GM23338 (cell line): ENCODE data around the gene SDHA. TPM values are rescaled to one million over a fixed set of nuclear protein-coding genes. Genes with fewer than 3 reads are reported as not detected.
"Not testable (repeated sequence)": the region's sequence is repeated elsewhere in the genome, so short reads cannot be mapped to it uniquely, and the experiment has no call there.

Experiments used
- ATAC-seq: fragments of 200-7000 bp; cut with Tn5 transposase; 3 replicates; pipeline ENCODE4 v1.9.1; 2020
- DNase-seq: peaks from one replicate; pipeline ENCODE4 v3.0.0-alpha.2; 2015; ENCODE audit warnings: low spot score
- H2AFZ ChIP-seq: fragments of 200-600 bp; sonication (generic); 2 replicates; pipeline ENCODE4 v1.8.0; 2016; ENCODE audit warnings: antibody characterized with exemption, mild to moderate bottlenecking, moderate library complexity
- H3F3A ChIP-seq: fragments of 200-600 bp; sonication (generic); replicated peaks from 2 replicates; pipeline ENCODE4 v1.8.0; 2017; ENCODE audit warnings: antibody characterized with exemption, mixed run types, low read depth
- H3K27ac ChIP-seq: fragments of 200-600 bp; sonication (generic); 2 replicates; pipeline ENCODE4 v1.6.1; 2016; ENCODE audit warnings: low read depth
- H3K27me3 ChIP-seq: fragments of 200-600 bp; sonication (generic); 2 replicates; pipeline ENCODE4 v1.8.0; 2016; ENCODE audit warnings: mild to moderate bottlenecking, mixed run types, moderate library complexity; ENCODE audit not compliant: insufficient read depth
- H3K36me3 ChIP-seq: fragments of 200-600 bp; sonication (generic); 2 replicates; pipeline ENCODE4 v1.8.0; 2016; ENCODE audit warnings: mild to moderate bottlenecking; ENCODE audit not compliant: insufficient read depth
- H3K4me1 ChIP-seq: fragments of 200-600 bp; sonication (generic); 2 replicates; pipeline ENCODE4 v1.8.0; 2016; ENCODE audit warnings: mild to moderate bottlenecking, moderate library complexity; ENCODE audit not compliant: insufficient read depth
- H3K4me2 ChIP-seq: fragments of 200-600 bp; sonication (generic); 2 replicates; pipeline ENCODE4 v1.7.1; 2017; ENCODE audit warnings: mixed run types
- H3K4me3 ChIP-seq: fragments of 200-600 bp; sonication (generic); 2 replicates; pipeline ENCODE4 v1.6.1; 2016; ENCODE audit warnings: mixed run types
- H3K79me2 ChIP-seq: fragments of 200-600 bp; sonication (generic); replicated peaks from 2 replicates; pipeline ENCODE4 v1.8.0; 2017; ENCODE audit warnings: mild to moderate bottlenecking; ENCODE audit not compliant: insufficient read depth
- H3K9me2 ChIP-seq: fragments of 200-600 bp; sonication (generic); 2 replicates; pipeline ENCODE4 v1.8.0; 2017; ENCODE audit not compliant: insufficient read depth
- H4K20me1 ChIP-seq: fragments of 200-600 bp; sonication (generic); replicated peaks from 2 replicates; pipeline ENCODE4 v1.8.0; 2017; ENCODE audit warnings: mild to moderate bottlenecking; ENCODE audit not compliant: insufficient read depth
- H3K27ac Mint-ChIP-seq: 2 replicates; pipeline ENCODE4 v1.8.0; 2020; ENCODE audit warnings: inconsistent platforms, mild to moderate bottlenecking, moderate library complexity, mixed read lengths
- H3K27me3 Mint-ChIP-seq: 3 replicates; pipeline ENCODE4 v1.8.0; 2022; ENCODE audit warnings: low read depth, mild to moderate bottlenecking, moderate library complexity, mixed read lengths, inconsistent platforms; ENCODE audit not compliant: insufficient read depth, poor library complexity
- H3K36me3 Mint-ChIP-seq: 3 replicates; pipeline ENCODE4 v1.8.0; 2021; ENCODE audit warnings: low read depth, mild to moderate bottlenecking, inconsistent platforms, moderate library complexity, mixed read lengths
- H3K4me1 Mint-ChIP-seq: 3 replicates; pipeline ENCODE4 v1.8.0; 2020; ENCODE audit warnings: mild to moderate bottlenecking, inconsistent platforms, mixed read lengths
- H3K4me3 Mint-ChIP-seq: 3 replicates; pipeline ENCODE4 v1.8.0; 2021; ENCODE audit warnings: moderate library complexity, mild to moderate bottlenecking, inconsistent platforms, mixed read lengths
- H3K9me3 Mint-ChIP-seq: 3 replicates; pipeline ENCODE4 v1.8.0; 2020; ENCODE audit warnings: moderate library complexity, mild to moderate bottlenecking, inconsistent platforms, mixed read lengths
- polyA plus RNA-seq: library from polyadenylated mRNA; unstranded; fragments of >200 nt; fragmentation: Nextera tagmentation; extraction: Ambion mirVana; gene quantifications from 2 replicates; pipeline ENCODE4 v1.2.1, GENCODE V29; 2016
- total RNA-seq: library from RNA; depleted of rRNA; stranded (reverse); fragments of >200 nt; shearing (Covaris generic); gene quantifications from 2 replicates; pipeline ENCODE4 v1.2.3, GENCODE V29; 2014

Gene SDHA
- total and polyA plus RNA-seq, 2 experiments from 2014 or later = 62.2 to 70.6 TPM

DNA sequence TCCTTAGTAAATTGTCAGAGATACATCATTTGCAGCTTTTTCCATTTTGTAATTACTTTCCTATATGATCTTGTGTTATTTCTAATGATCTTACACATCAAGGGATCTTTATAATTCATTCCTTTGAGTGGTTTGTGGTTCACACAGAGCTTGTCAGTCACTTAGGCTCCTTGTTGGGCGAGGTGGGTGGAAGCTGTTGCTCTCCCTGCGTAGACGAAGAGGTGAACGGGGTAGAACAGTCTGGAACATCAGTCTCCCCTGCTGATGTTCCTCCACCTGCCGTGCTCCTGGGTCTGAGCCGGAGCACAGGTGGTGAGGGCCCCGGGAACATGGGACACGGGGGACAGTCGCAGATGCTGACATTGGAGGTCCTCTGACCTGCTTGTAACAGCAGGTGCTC is 17.4 kb downstream of the SDHA start:
- H3K36me3 ChIP-seq, H4K20me1 ChIP-seq, H3K9me3 Mint-ChIP-seq, DNase-seq, H3K4me2 ChIP-seq, H3K79me2 ChIP-seq, H3K4me1 Mint-ChIP-seq, H3K27ac ChIP-seq, H3K4me1 ChIP-seq, H3K27me3 Mint-ChIP-seq, ATAC-seq, H3K27ac Mint-ChIP-seq, H3K4me3 ChIP-seq, H3K9me2 ChIP-seq, H3K4me3 Mint-ChIP-seq, H3F3A ChIP-seq, H3K27me3 ChIP-seq, H2AFZ ChIP-seq: not testable (repeated sequence)
- H3K36me3 Mint-ChIP-seq = peaks cover 82% of the 10 kb centered on the region

DNA sequence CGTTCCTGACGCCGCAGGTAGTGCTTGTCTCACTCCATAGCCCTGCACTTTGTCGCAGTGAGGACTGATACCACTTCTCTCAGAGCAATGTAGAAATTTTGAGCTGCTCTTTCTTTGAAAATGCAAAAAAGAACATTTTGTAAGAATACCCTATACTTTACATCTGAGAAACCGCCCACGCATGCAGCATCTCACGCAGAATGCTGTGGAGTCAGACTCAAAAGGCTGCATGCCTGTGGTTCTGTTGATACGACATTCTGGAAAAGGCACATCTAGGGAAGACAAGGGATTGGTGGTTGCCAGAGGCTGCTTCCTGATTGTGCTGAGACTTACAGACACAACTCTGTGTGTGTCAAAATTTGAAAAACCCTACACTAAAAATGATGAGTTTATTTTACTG is 19.8 kb downstream of the SDHA start:
- not testable (repeated sequence) for H3K4me2 ChIP-seq, H4K20me1 ChIP-seq, H3K4me1 Mint-ChIP-seq, H2AFZ ChIP-seq, H3K27me3 Mint-ChIP-seq, H3K27ac Mint-ChIP-seq, H3K9me2 ChIP-seq, H3K4me3 Mint-ChIP-seq, H3K27ac ChIP-seq, DNase-seq, H3K79me2 ChIP-seq, H3K4me3 ChIP-seq, ATAC-seq, H3F3A ChIP-seq, H3K27me3 ChIP-seq, H3K4me1 ChIP-seq
- H3K36me3 Mint-ChIP-seq = peaks cover 86% of the 10 kb centered on the region
- H3K36me3 ChIP-seq = peaks cover 27% of the 10 kb centered on the region
- peaks cover 21% of the 10 kb centered on the region for H3K9me3 Mint-ChIP-seq

DNA sequence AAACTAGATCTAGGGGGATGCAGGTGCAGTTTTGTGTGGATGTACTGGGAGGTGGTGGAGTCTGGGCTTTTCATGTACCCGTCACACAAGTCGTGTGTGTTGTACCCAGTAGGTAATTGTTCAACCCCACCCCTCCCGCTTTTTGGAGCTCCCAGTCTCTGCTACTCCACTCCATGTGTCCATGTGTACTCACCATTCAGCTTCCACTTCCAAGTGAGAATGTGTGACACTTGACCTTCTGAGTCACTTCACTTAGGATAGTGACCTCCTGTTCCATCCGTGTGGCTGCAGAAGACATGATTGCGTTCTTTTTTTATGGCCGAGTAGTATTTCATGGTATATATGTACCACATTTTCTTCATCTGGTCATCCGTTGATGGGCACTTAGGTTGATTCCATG is 22.4 kb downstream of the SDHA start:
- H3K9me2 ChIP-seq, DNase-seq, ATAC-seq, H3K4me3 ChIP-seq, H3K4me2 ChIP-seq, H2AFZ ChIP-seq, H3K79me2 ChIP-seq, H3K4me1 ChIP-seq, H3K27ac ChIP-seq, H3K4me1 Mint-ChIP-seq, H4K20me1 ChIP-seq, H3K4me3 Mint-ChIP-seq, H3K27me3 Mint-ChIP-seq, H3K27me3 ChIP-seq, H3F3A ChIP-seq, H3K27ac Mint-ChIP-seq: not testable (repeated sequence)
- H3K36me3 ChIP-seq = peaks cover 27% of the 10 kb centered on the region
- Mint-ChIP-seq H3K9me3 (peaks cover 21% of the 10 kb centered on the region), H3K36me3 (peaks cover 81% of the 10 kb centered on the region)

DNA sequence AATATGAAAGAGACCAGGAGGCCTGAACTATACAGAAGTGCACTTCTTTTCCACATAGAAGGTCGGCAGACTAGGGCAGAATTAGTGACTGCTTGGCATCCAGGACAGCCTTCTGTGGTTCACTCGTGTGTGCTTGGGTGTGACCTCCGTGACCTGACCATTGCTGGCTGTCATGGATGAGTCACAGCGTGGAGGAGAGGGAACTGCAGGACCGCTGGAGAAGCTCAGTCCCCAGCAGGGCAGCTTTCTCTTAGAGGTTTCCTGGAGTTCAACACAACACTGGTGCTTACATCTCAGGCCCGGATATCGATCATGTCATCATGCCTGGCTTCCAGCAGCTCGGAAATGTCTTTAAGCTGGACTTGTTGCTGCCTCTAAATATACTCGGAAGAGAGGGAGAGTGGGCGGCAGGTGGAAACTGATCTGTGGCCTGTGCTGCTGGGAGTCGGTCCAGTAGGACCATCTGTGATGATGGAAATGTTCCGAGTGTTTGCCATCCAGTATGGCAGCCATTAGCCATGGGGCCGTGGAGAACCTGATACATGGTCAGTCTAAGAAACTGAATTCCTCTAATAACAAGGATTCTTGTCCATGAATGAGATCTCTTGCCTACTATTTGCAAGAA is 23.0 kb downstream of the SDHA start:
- H3K27ac ChIP-seq, H3K27me3 Mint-ChIP-seq, H3K4me3 Mint-ChIP-seq: not testable (repeated sequence)

DNA sequence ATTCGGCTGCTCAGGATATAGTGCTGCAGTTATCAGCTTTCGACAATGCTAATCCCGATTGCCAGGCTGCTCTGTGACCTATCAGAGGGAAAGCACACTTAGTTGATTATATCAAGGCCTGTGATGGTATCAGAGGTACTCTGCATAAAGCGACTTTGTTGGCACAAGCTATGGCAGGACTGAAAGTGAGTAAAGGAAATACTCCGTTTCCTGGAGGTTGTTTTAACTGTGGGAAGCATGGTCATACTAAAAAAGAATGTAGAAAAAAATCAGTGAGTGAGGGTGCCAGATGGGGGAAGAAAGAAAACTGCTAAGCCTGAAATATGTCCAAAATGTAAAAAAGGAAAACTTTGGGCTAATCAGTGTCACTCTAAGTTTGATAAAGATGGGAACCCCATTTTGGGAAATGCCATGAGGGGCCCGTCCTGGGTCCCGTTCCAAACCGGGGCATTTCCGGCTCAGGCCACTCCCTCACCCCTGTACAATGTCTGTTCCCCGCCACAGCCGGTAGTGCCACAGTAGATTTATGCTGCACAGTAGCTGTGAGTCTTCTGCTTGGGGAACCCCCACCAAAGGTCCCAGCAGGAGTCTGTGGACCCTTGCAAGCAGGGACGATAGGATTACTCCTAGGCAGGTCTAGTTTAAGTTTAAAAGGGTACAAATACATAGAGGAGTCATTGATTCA is 25.7 kb downstream of the SDHA start:
- not testable (repeated sequence) for ATAC-seq, H4K20me1 ChIP-seq, DNase-seq, H3K4me1 ChIP-seq, H3K27ac Mint-ChIP-seq, H3K4me1 Mint-ChIP-seq, H3K27me3 ChIP-seq, H2AFZ ChIP-seq, H3F3A ChIP-seq, H3K27me3 Mint-ChIP-seq, H3K9me2 ChIP-seq, H3K4me3 Mint-ChIP-seq, H3K27ac ChIP-seq, H3K79me2 ChIP-seq, H3K4me2 ChIP-seq, H3K4me3 ChIP-seq
- H3K36me3 ChIP-seq = peaks cover 38% of the 10 kb centered on the region
- Mint-ChIP-seq H3K9me3 (peaks cover 35% of the 10 kb centered on the region), H3K36me3 (peaks cover 89% of the 10 kb centered on the region)

More for the DNA sequence above, 23.0 kb downstream of the SDHA start:
- not testable (repeated sequence) for H3K9me2 ChIP-seq, H4K20me1 ChIP-seq, H3K4me1 Mint-ChIP-seq, ATAC-seq, H3K27me3 ChIP-seq, H3K4me3 ChIP-seq, H3K4me2 ChIP-seq, H3K4me1 ChIP-seq, H3K27ac Mint-ChIP-seq, DNase-seq, H3F3A ChIP-seq, H3K79me2 ChIP-seq, H2AFZ ChIP-seq
- peaks cover 27% of the 10 kb centered on the region for H3K36me3 ChIP-seq
- Mint-ChIP-seq H3K36me3 (peaks cover 82% of the 10 kb centered on the region), H3K9me3 (peaks cover 21% of the 10 kb centered on the region)

DNA sequence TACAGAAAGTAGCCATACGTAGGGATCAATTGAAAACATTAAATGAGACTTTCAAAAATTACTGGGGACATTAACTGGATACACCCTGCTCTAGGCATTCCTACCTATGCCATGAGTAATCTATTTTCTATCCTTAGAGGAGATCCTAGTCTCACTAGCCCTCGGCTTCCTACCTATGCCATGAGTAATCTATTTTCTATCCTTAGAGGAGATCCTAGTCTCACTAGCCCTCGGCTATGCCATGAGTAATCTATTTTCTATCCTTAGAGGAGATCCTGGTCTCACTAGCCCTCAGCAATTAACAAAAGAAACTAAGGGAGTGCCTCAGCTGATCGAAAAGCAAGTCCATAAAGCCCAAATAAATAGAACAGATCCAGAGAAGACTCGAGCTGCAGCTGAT is 27.6 kb downstream of the SDHA start:
- ATAC-seq, H3K79me2 ChIP-seq, H3K4me1 Mint-ChIP-seq, H4K20me1 ChIP-seq, H3K9me2 ChIP-seq, H2AFZ ChIP-seq, H3K4me1 ChIP-seq, H3K27me3 ChIP-seq, H3K27ac ChIP-seq, H3K4me3 Mint-ChIP-seq, H3F3A ChIP-seq, H3K4me3 ChIP-seq, H3K27me3 Mint-ChIP-seq, H3K4me2 ChIP-seq, DNase-seq, H3K27ac Mint-ChIP-seq: not testable (repeated sequence)
- peaks cover 86% of the 10 kb centered on the region for H3K36me3 Mint-ChIP-seq
- H3K36me3 ChIP-seq = peaks cover 38% of the 10 kb centered on the region
- peaks cover 40% of the 10 kb centered on the region for H3K9me3 Mint-ChIP-seq
